ENCODE data around the gene NUP214.

DNA sequence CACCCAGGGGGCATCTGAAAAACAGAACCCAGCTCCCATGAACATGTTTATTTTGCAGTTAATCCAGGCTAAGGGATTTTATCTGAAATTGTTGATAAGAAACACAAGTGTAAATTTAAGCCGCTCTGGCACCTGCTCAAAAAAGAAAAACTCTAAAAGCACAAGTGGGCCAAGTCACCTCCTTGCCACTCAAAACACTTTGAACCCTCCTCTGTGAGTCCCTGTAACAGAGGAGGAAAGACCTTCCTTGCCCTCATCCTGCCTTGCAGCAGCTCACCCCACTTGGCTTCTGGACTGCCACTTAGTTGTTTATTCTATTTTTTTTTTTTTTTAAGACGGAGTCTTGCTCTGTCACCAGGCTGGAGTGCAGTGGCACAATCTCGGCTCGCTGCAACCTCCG is 111.4 kb downstream of the NUP214 start:
- TF ChIP-seq POLR2AphosphoS5 (IDR thresholded peaks at IDR 0.05; ENCODE audit: low read depth, low read length) (no peak), TAF1 (IDR thresholded peaks at IDR 0.05; ENCODE audit: borderline replicate concordance, low read depth, low read length) (no peak), POLR2A (IDR thresholded peaks at IDR 0.05; ENCODE audit: low read depth, low read length) (no peak)
